HG02840 (cell line): ENCODE measurements around the gene TXNIP.
A peak's percentile ranks its signal among the peaks of the same experiment; 100 is the strongest.

Source experiments
- ATAC-seq: cut with Tn5 transposase; IDR thresholded peaks from one replicate; pipeline ENCODE4 v1.9.1; 2021; ENCODE audit warnings: mild to moderate bottlenecking, moderate library complexity, moderate number of reproducible peaks; ENCODE audit not compliant: unreplicated experiment, low FRiP score

TXNIP gene

GRCh38 chr1:145986551-145986950 lies 9.8 kb downstream of the TXNIP start:
- ATAC-seq: no peak

GRCh38 chr1:145985502-145986439 lies 10.6 kb downstream of the TXNIP start:
- ATAC-seq: no peak

- no peak for ATAC-seq
Measured at GRCh38 chr1:145985129-145985501, 11.3 kb downstream of the TXNIP start.

GRCh38 chr1:145983960-145984830 lies 12.2 kb downstream of the TXNIP start:
- ATAC-seq: no peak

GRCh38 chr1:145983206-145983675 lies 13.1 kb downstream of the TXNIP start:
- ATAC-seq: no peak

- no peak for ATAC-seq
Measured at GRCh38 chr1:145982010-145982723, 14.2 kb downstream of the TXNIP start.

- ATAC-seq: no peak
Measured at GRCh38 chr1:145980457-145980994, 15.9 kb downstream of the TXNIP start.

- ATAC-seq: peak; percentile 9
Measured at GRCh38 chr1:145979746-145980456, 16.5 kb downstream of the TXNIP start.

GRCh38 chr1:145978854-145979745 lies 17.3 kb downstream of the TXNIP start:
- peak; percentile 80 for ATAC-seq

- ATAC-seq: no peak
Measured at GRCh38 chr1:145978471-145978853, 17.9 kb downstream of the TXNIP start.

GRCh38 chr1:145977486-145978470 lies 18.6 kb downstream of the TXNIP start:
- no peak for ATAC-seq

GRCh38 chr1:145977016-145977415 lies 19.4 kb downstream of the TXNIP start:
- ATAC-seq: no peak

GRCh38 chr1:145975216-145975615 lies 21.2 kb downstream of the TXNIP start:
- no peak for ATAC-seq

- no peak for ATAC-seq
Measured at GRCh38 chr1:145974721-145975120, 21.7 kb downstream of the TXNIP start.

- no peak for ATAC-seq
Measured at GRCh38 chr1:145972580-145972979, 23.8 kb downstream of the TXNIP start.

GRCh38 chr1:145967288-145967687 lies 29.1 kb downstream of the TXNIP start:
- ATAC-seq: no peak

- ATAC-seq: no peak
Measured at GRCh38 chr1:145965119-145965744, 31.1 kb downstream of the TXNIP start.
